ENCODE measurements around the gene KRT2.

KRT2 gene

DNA sequence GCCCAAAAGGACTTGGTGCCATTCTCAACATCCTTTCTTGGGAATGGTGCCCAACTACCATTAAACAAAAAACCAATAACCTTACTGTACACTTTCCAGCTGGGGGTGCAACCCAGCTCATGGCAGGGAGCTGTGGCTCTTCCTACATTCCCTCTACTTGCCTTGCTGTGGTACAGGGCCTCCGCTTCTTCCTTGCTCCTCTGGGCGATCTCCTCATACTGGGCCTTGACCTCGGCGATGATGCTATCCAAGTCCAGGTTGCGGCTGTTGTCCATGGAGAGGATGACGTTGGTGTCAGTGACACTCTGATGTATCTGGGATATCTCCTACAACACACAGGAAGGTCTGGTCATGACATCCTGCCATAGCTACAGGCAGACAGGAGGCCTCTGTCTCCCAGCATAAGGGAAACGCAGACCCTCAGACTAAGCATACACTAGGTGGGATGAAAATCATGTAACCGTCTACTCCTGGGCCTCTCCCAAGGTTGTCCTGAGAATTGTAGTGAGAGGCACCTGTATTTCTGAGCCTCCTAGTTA is 3.9 kb downstream of the KRT2 start:
- peaks cover 6% of the 10 kb centered on the region for H3K27me3 ChIP-seq (ENCODE audit: insufficient read depth, insufficient read length)

GRCh38 chr12:52647601-52648000 is 4.4 kb downstream of the KRT2 start:
- H3K4me3 ChIP-seq (ENCODE audit: insufficient read length, low read depth), result no peak overlapping the region
- H3K27me3 ChIP-seq (ENCODE audit: insufficient read depth, insufficient read length), result peaks cover 6% of the 10 kb centered on the region
- TF ChIP-seq YY1 (IDR thresholded peaks at IDR 0.05; ENCODE audit: insufficient read depth, insufficient read length), result no peak
- TF ChIP-seq SUZ12 (IDR thresholded peaks at IDR 0.05; ENCODE audit: extremely low read depth, insufficient read depth, insufficient read length), result no peak
- no peak for TF ChIP-seq ZNF274 (IDR thresholded peaks at IDR 0.05; ENCODE audit: low read depth, low read length)
- DNase-seq (ENCODE audit: low read depth, low spot score), result no peak
- no peak overlapping the region for H3K9ac ChIP-seq (ENCODE audit: insufficient read length, low read depth)
- H3K4me1 ChIP-seq (ENCODE audit: insufficient read depth, insufficient read length), result no peaks in the 10 kb centered on the region
- no peaks in the 10 kb centered on the region for H3K36me3 ChIP-seq (ENCODE audit: insufficient read depth, insufficient read length, low read length)
- peaks cover 7% of the 10 kb centered on the region; the same call in 1 of the 2 replicates for H3K9me3 ChIP-seq (ENCODE audit: insufficient read depth, low read length)

More for the DNA sequence above, 3.9 kb downstream of the KRT2 start:
- no peak for TF ChIP-seq SUZ12 (IDR thresholded peaks at IDR 0.05; ENCODE audit: extremely low read depth, insufficient read depth, insufficient read length)
- no peak for TF ChIP-seq YY1 (IDR thresholded peaks at IDR 0.05; ENCODE audit: insufficient read depth, insufficient read length)
- no peak for TF ChIP-seq ZNF274 (IDR thresholded peaks at IDR 0.05; ENCODE audit: low read depth, low read length)
- Histone ChIP-seq H3K4me1 (ENCODE audit: insufficient read depth, insufficient read length) (no peaks in the 10 kb centered on the region), H3K4me3 (ENCODE audit: insufficient read length, low read depth) (no peak overlapping the region), H3K9me3 (ENCODE audit: insufficient read depth, low read length) (peaks cover 7% of the 10 kb centered on the region; the same call in 1 of the 2 replicates), H3K36me3 (ENCODE audit: insufficient read depth, insufficient read length, low read length) (no peaks in the 10 kb centered on the region), H3K9ac (ENCODE audit: insufficient read length, low read depth) (no peak overlapping the region)
- no peak for DNase-seq (ENCODE audit: low read depth, low spot score)

DNA sequence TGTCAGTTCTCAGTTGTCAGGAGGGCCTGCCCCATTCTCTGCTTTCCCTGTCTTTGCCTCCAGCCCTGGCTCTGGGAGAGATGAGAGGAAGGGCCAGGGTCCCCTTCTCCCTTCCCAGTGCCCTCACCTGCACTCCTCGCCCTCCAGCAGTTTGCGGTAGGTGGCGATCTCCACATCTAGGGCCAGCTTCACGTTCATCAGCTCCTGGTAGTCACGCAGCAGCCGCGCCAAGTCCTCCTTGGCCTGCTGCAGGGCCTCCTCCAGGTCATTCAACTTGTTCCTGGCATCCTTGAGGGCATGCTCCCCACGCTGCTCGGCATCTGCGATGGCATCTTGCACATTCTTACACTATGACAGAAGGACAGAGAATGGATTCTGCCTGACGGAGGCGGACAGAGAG is 5.4 kb downstream of the KRT2 start:
- Histone ChIP-seq H3K27me3 (ENCODE audit: insufficient read depth, insufficient read length) (peaks cover 6% of the 10 kb centered on the region), H3K9ac (ENCODE audit: insufficient read length, low read depth) (no peak overlapping the region), H3K4me3 (ENCODE audit: insufficient read length, low read depth) (no peak overlapping the region), H3K9me3 (ENCODE audit: insufficient read depth, low read length) (peaks cover 1% of the 10 kb centered on the region; the same call in 1 of the 2 replicates), H3K4me1 (ENCODE audit: insufficient read depth, insufficient read length) (no peaks in the 10 kb centered on the region), H3K36me3 (ENCODE audit: insufficient read depth, insufficient read length, low read length) (no peaks in the 10 kb centered on the region)
- TF ChIP-seq ZNF274 (IDR thresholded peaks at IDR 0.05; ENCODE audit: low read depth, low read length) (no peak), YY1 (IDR thresholded peaks at IDR 0.05; ENCODE audit: insufficient read depth, insufficient read length) (no peak), SUZ12 (IDR thresholded peaks at IDR 0.05; ENCODE audit: extremely low read depth, insufficient read depth, insufficient read length) (no peak)
- no peak for DNase-seq (ENCODE audit: low read depth, low spot score)

DNA sequence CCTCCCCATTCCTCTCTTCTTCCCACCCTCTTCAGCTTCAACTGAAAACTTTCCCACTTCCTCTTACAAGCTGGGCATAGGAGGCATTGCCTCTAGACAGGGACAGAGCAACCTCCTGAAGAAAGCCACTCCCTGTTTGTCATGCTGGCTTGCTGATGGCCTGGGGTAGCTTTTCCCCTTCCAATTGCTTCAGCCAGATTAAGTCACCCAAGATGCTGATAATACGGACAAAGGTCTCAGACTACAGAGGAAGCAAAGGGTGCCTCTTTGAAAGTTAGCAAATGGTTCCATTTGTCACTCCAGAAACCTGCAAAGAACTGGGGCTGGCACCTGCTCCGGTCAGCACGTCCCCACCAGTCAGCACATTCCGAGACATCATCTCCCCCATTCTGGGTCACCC is 6.0 kb downstream of the KRT2 start:
- DNase-seq (ENCODE audit: low read depth, low spot score), result no peak
- TF ChIP-seq SUZ12 (IDR thresholded peaks at IDR 0.05; ENCODE audit: extremely low read depth, insufficient read depth, insufficient read length) (no peak), ZNF274 (IDR thresholded peaks at IDR 0.05; ENCODE audit: low read depth, low read length) (no peak), YY1 (IDR thresholded peaks at IDR 0.05; ENCODE audit: insufficient read depth, insufficient read length) (no peak)
- Histone ChIP-seq H3K36me3 (ENCODE audit: insufficient read depth, insufficient read length, low read length) (no peaks in the 10 kb centered on the region), H3K27me3 (ENCODE audit: insufficient read depth, insufficient read length) (peaks cover 6% of the 10 kb centered on the region), H3K4me3 (ENCODE audit: insufficient read length, low read depth) (no peak overlapping the region), H3K4me1 (ENCODE audit: insufficient read depth, insufficient read length) (no peaks in the 10 kb centered on the region), H3K9me3 (ENCODE audit: insufficient read depth, low read length) (no peaks in the 10 kb centered on the region), H3K9ac (ENCODE audit: insufficient read length, low read depth) (no peak overlapping the region)

GRCh38 chr12:52645120-52645761 is 6.8 kb downstream of the KRT2 start:
- Histone ChIP-seq H3K4me1 (ENCODE audit: insufficient read depth, insufficient read length) (no peaks in the 10 kb centered on the region), H3K27me3 (ENCODE audit: insufficient read depth, insufficient read length) (peaks cover 6% of the 10 kb centered on the region), H3K9ac (ENCODE audit: insufficient read length, low read depth) (no peak overlapping the region), H3K36me3 (ENCODE audit: insufficient read depth, insufficient read length, low read length) (no peaks in the 10 kb centered on the region), H3K9me3 (ENCODE audit: insufficient read depth, low read length) (no peaks in the 10 kb centered on the region), H3K4me3 (ENCODE audit: insufficient read length, low read depth) (no peak overlapping the region)
- no peak for DNase-seq (ENCODE audit: low read depth, low spot score)
- TF ChIP-seq SUZ12 (IDR thresholded peaks at IDR 0.05; ENCODE audit: extremely low read depth, insufficient read depth, insufficient read length) (no peak), ZNF274 (IDR thresholded peaks at IDR 0.05; ENCODE audit: low read depth, low read length) (no peak), YY1 (IDR thresholded peaks at IDR 0.05; ENCODE audit: insufficient read depth, insufficient read length) (no peak)

DNA sequence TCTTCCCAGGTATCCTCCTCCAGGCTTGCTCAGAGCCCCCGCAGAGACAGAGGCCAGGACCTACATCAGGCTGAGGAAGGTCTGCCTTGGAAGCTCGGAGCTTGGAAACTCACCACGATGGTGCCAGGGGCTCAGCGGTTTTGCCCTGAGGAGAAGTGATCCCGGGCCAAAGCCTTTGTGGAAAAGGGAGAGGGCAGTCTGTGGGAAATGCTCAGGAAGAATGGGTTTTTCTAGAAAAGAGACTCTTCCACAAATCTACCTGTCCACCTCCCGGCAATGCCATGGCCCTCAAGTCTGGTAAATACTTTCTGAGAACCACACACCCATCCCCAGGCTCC is 8.0 kb downstream of the KRT2 start:
- no peaks in the 10 kb centered on the region for H3K9me3 ChIP-seq (ENCODE audit: insufficient read depth, low read length)
- no peak overlapping the region for H3K4me3 ChIP-seq (ENCODE audit: insufficient read length, low read depth)
- H3K36me3 ChIP-seq (ENCODE audit: insufficient read depth, insufficient read length, low read length), result no peaks in the 10 kb centered on the region
- no peak for DNase-seq (ENCODE audit: low read depth, low spot score)
- H3K4me1 ChIP-seq (ENCODE audit: insufficient read depth, insufficient read length), result no peaks in the 10 kb centered on the region
- H3K9ac ChIP-seq (ENCODE audit: insufficient read length, low read depth), result no peak overlapping the region
- H3K27me3 ChIP-seq (ENCODE audit: insufficient read depth, insufficient read length), result peaks cover 6% of the 10 kb centered on the region
- TF ChIP-seq SUZ12 (IDR thresholded peaks at IDR 0.05; ENCODE audit: extremely low read depth, insufficient read depth, insufficient read length) (no peak), YY1 (IDR thresholded peaks at IDR 0.05; ENCODE audit: insufficient read depth, insufficient read length) (no peak), ZNF274 (IDR thresholded peaks at IDR 0.05; ENCODE audit: low read depth, low read length) (no peak)

DNA sequence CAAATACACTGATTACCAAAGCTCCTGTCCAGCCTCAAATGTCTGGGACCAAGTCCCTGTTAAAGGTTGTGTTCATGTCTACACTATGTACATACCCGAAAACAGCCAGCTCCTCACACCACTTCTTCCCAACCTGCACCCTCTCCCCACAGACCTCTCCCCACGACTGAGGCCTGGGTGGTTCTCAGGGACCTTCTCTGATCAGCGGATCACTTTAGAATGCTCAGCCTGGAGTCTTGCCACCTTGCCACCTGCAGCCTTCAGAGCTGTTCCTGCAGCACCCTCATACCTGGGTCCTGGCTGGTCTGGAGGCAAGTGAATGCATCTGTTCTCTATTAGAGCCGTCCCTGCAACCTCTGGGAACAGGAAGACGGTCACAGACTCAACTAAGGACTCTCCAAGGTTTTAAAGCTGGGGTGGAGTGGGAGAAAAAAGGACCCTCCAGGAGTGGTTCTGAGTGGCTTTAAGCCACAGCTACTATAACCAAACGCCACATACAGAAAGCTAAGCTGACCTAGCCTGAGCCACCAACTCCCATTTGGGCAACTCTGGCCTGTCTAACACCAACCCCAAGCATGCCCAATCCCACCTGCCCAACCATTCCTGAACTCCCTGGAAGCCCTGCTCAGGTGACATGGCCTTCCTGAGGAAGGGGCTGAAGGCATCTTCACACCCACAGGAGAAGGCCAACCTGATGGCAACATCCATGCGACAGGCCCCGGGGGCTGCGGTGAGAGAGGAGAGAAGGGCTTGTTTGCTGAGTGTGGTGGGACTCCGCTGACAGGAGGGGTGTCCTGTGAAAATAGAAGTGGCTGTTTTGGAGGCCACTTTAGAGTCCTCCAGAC is 8.6 kb downstream of the KRT2 start:
- H3K9me3 ChIP-seq (ENCODE audit: insufficient read depth, low read length), result no peaks in the 10 kb centered on the region
- no peaks in the 10 kb centered on the region for H3K4me1 ChIP-seq (ENCODE audit: insufficient read depth, insufficient read length)
- TF ChIP-seq YY1 (IDR thresholded peaks at IDR 0.05; ENCODE audit: insufficient read depth, insufficient read length) (no peak), SUZ12 (IDR thresholded peaks at IDR 0.05; ENCODE audit: extremely low read depth, insufficient read depth, insufficient read length) (no peak), ZNF274 (IDR thresholded peaks at IDR 0.05; ENCODE audit: low read depth, low read length) (no peak)
- peaks cover 6% of the 10 kb centered on the region for H3K27me3 ChIP-seq (ENCODE audit: insufficient read depth, insufficient read length)
- H3K9ac ChIP-seq (ENCODE audit: insufficient read length, low read depth), result no peak overlapping the region
- H3K4me3 ChIP-seq (ENCODE audit: insufficient read length, low read depth), result no peak overlapping the region
- no peaks in the 10 kb centered on the region for H3K36me3 ChIP-seq (ENCODE audit: insufficient read depth, insufficient read length, low read length)
- DNase-seq (ENCODE audit: low read depth, low spot score), result no peak
